Esophagus squamous epithelium (tissue), 4 donors: ENCODE measurements around the gene ODF2L.

Experiments
- POLR2A ChIP-seq, 4 donors: fragments of 450-650 bp; IDR thresholded peaks; one replicate each; pipeline ENCODE4 v1.6.1; 2017; ENCODE audit warnings: antibody characterized with exemption in 4 of 4, mild to moderate bottlenecking in 4 of 4, moderate library complexity in 3 of 4
- TF ChIP-seq, protein P1 (sequence below), 6 experiments: fragments of 450-650 bp in 4 of 6; fragments of 200-600 bp in 2 of 6; sonication (generic) in 2 of 6; IDR thresholded peaks; one replicate each; pipeline ENCODE4 v1.5.1; 2016 to 2019; ENCODE audit warnings: antibody characterized with exemption in 6 of 6, mild to moderate bottlenecking in 4 of 6, moderate library complexity in 4 of 6

GRCh38 chr1:86441581-86441980, 45.5 kb upstream of the ODF2L start:
- TF ChIP-seq, protein P1, sequence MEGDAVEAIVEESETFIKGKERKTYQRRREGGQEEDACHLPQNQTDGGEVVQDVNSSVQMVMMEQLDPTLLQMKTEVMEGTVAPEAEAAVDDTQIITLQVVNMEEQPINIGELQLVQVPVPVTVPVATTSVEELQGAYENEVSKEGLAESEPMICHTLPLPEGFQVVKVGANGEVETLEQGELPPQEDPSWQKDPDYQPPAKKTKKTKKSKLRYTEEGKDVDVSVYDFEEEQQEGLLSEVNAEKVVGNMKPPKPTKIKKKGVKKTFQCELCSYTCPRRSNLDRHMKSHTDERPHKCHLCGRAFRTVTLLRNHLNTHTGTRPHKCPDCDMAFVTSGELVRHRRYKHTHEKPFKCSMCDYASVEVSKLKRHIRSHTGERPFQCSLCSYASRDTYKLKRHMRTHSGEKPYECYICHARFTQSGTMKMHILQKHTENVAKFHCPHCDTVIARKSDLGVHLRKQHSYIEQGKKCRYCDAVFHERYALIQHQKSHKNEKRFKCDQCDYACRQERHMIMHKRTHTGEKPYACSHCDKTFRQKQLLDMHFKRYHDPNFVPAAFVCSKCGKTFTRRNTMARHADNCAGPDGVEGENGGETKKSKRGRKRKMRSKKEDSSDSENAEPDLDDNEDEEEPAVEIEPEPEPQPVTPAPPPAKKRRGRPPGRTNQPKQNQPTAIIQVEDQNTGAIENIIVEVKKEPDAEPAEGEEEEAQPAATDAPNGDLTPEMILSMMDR (IDR thresholded peaks at IDR 0.05): no peak
- TF ChIP-seq POLR2A (IDR thresholded peaks at IDR 0.05): no peak
